ENCODE data around the gene BAHCC1.

DNA sequence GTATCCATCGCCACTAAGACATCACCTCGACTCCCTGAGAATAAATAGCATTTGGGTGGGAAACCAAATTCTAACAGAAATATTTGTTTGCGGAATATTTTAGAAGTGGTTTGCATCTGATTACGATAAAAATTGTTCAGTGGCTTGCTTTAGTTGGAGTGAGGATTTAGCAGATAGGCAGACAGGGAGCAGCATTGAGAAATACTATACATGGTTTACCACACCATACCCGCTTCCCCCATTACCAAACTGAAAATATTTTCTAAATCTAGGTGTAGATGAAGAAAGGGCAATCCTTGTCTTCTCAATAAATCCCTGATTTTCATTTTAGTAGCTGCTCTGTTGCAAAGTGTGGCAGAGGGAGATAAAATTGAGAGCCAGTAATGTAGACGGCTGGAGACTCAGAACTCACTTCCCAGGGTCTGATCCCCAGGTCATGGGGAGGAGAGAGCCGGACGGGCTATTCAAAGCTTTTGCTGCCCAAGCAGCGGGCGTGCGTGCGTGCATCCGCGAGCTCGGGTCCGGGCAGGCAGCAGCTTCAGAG lies 808 bp upstream of the BAHCC1 start:
- TF ChIP-seq CTCF (IDR thresholded peaks at IDR 0.05) (no peak), POLR2A (IDR thresholded peaks at IDR 0.05) (no peak), POLR2AphosphoS5 (IDR thresholded peaks at IDR 0.05) (no peak)
